ENCODE results near the gene MAPK11.

GRCh38 chr22:50286701-50287318, 16.6 kb upstream of the MAPK11 start:
- TF ChIP-seq POLR2A (IDR thresholded peaks at IDR 0.05) (no peak), POLR2AphosphoS5 (IDR thresholded peaks at IDR 0.05) (no peak)

Data from sigmoid colon (tissue), 4 donors.